H1 (cell line): ENCODE measurements around the gene PPOX. TPM values are rescaled to one million over a fixed set of nuclear protein-coding genes. Genes with fewer than 3 reads are reported as not detected.

Source experiments
- CTCF ChIA-PET: fragments of 300-600 bp; sonication (Branson Sonifier 250); formaldehyde crosslinking; loops from one replicate; lab custom pipeline; 2021; ENCODE audit not compliant: partially characterized antibody; lab: Charles Lee
- POLR2A ChIA-PET: fragments of 300-600 bp; sonication (Branson Sonifier 250); formaldehyde crosslinking; loops from one replicate; lab custom pipeline; 2021; ENCODE audit warnings: inconsistent platforms; ENCODE audit not compliant: partially characterized antibody; lab: Charles Lee
- DNase-seq, 2 experiments: peaks; one replicate each; pipeline versions ENCODE4 v3.0.0 to v3.0.0-alpha.2; 2010 to 2022; ENCODE audit warnings: low spot score in 2 of 2, low read depth in 1 of 2, mixed read lengths in 1 of 2
- FAIRE-seq: peaks from 2 replicates; lab custom pipeline; 2011; peaks lifted over from hg19 to GRCh38; lab: Jason Lieb, UNC
- H2AFZ ChIP-seq: 2 replicates; pipeline ENCODE4 v1.8.1; 2012; ENCODE audit warnings: low read length, inconsistent platforms
- H2AK5ac ChIP-seq: 2 replicates; pipeline ENCODE4 v1.6.1; 2013; ENCODE audit warnings: low read depth, low read length
- H2BK120ac ChIP-seq: replicated peaks from 2 replicates; pipeline ENCODE3; 2013; ENCODE audit warnings: low read depth, low read length, inconsistent platforms
- H2BK12ac ChIP-seq: 2 replicates; pipeline ENCODE4 v1.6.1; 2013; ENCODE audit warnings: low read depth, low read length
- H2BK15ac ChIP-seq: 2 replicates; pipeline ENCODE4 v1.6.1; 2013; ENCODE audit warnings: low read length
- H2BK20ac ChIP-seq: 2 replicates; pipeline ENCODE4 v1.6.1; 2013; ENCODE audit warnings: low read length
- H2BK5ac ChIP-seq: 2 replicates; pipeline ENCODE4 v1.6.1; 2013; ENCODE audit warnings: low read depth, low read length
- H3K14ac ChIP-seq: 2 replicates; pipeline ENCODE4 v1.6.1; 2013; ENCODE audit warnings: inconsistent platforms; ENCODE audit not compliant: insufficient read length
- H3K18ac ChIP-seq: 2 replicates; pipeline ENCODE4 v1.6.1; 2013; ENCODE audit warnings: low read length; ENCODE audit errors: extremely low read depth
- H3K23ac ChIP-seq: 2 replicates; pipeline ENCODE4 v1.6.1; 2013; ENCODE audit warnings: inconsistent platforms; ENCODE audit not compliant: insufficient read length
- H3K23me2 ChIP-seq: 2 replicates; pipeline ENCODE4 v1.6.1; 2013; ENCODE audit warnings: low read depth, low read length
- H3K27ac ChIP-seq: 2 replicates; pipeline ENCODE4 v1.6.1; 2011; ENCODE audit warnings: low read depth, low read length, inconsistent platforms
- H3K27me3 ChIP-seq, 4 experiments: replicated peaks in 1 of 4; 1 replicate in 1 of 4; 2 replicates in 3 of 4; pipeline versions ENCODE4 v1.6.1 to v1.8.1; 2011 to 2013; ENCODE audit warnings: low read length in 3 of 4, mild to moderate bottlenecking in 3 of 4, inconsistent platforms in 2 of 4, mixed read lengths in 2 of 4, moderate library complexity in 1 of 4; ENCODE audit not compliant: control insufficient read depth in 3 of 4, insufficient read depth in 3 of 4; ENCODE audit errors: extremely low read depth in 1 of 4
- H3K36me3 ChIP-seq, 4 experiments: 2 replicates each; pipeline versions ENCODE4 v1.6.1 to v1.8.1; 2011 to 2013; ENCODE audit warnings: mild to moderate bottlenecking in 4 of 4, low read length in 3 of 4, moderate library complexity in 2 of 4, control low read depth in 1 of 4, inconsistent platforms in 1 of 4; ENCODE audit not compliant: insufficient read depth in 4 of 4, control insufficient read depth in 2 of 4
- H3K4ac ChIP-seq: replicated peaks from 2 replicates; pipeline ENCODE3; 2013; ENCODE audit warnings: low read length, low read depth, mixed read lengths, inconsistent platforms; ENCODE audit not compliant: insufficient read length
- H3K4me1 ChIP-seq, 4 experiments: replicated peaks in 1 of 4; 1 replicate in 1 of 4; 2 replicates in 3 of 4; pipeline versions ENCODE4 v1.6.1 to v1.8.1; 2011 to 2013; ENCODE audit warnings: low read length in 3 of 4, inconsistent platforms in 2 of 4, mixed read lengths in 1 of 4; ENCODE audit not compliant: insufficient read depth in 4 of 4, control insufficient read depth in 3 of 4
- H3K4me2 ChIP-seq, 2 experiments: 2 replicates each; pipeline versions ENCODE4 v1.6.1 to v1.8.1; 2011 to 2013; ENCODE audit warnings: low read depth in 2 of 2, low read length in 2 of 2, control low read depth in 1 of 2, inconsistent platforms in 1 of 2, mild to moderate bottlenecking in 1 of 2; ENCODE audit not compliant: insufficient read depth in 1 of 2
- H3K4me3 ChIP-seq, 4 experiments: fragments of 200-600, 300-600 bp in 1 of 4; sonication (generic), shearing (Covaris generic), sonication (Bioruptor Twin) in 1 of 4; 2 replicates each; pipeline versions ENCODE4 v1.5.1 to v1.8.1; 2011 to 2016; ENCODE audit warnings: low read length in 4 of 4, low read depth in 3 of 4, control low read depth in 2 of 4, inconsistent platforms in 2 of 4, mild to moderate bottlenecking in 2 of 4, mixed read lengths in 1 of 4, moderate library complexity in 1 of 4; ENCODE audit not compliant: insufficient read depth in 2 of 4; ENCODE audit errors: extremely low read depth in 1 of 4
- H3K56ac ChIP-seq: replicated peaks from 2 replicates; pipeline ENCODE3; 2013; ENCODE audit warnings: low read depth, mild to moderate bottlenecking, mixed read lengths, low read length, inconsistent platforms; ENCODE audit not compliant: insufficient read length
- H3K79me1 ChIP-seq: 2 replicates; pipeline ENCODE4 v1.6.1; 2013; ENCODE audit warnings: low read depth, low read length, control low read depth
- H3K79me2 ChIP-seq, 2 experiments: 2 replicates each; pipeline versions ENCODE4 v1.6.1 to v1.8.1; 2012 to 2013; ENCODE audit warnings: low read length in 2 of 2, mild to moderate bottlenecking in 2 of 2, inconsistent platforms in 1 of 2; ENCODE audit not compliant: insufficient read depth in 2 of 2, control insufficient read depth in 1 of 2
- H3K9ac ChIP-seq, 4 experiments: replicated peaks in 1 of 4; 1 replicate in 1 of 4; 2 replicates in 3 of 4; pipeline versions ENCODE4 v1.6.1 to v1.8.1; 2011 to 2013; ENCODE audit warnings: low read depth in 3 of 4, low read length in 3 of 4, control low read depth in 2 of 4, mild to moderate bottlenecking in 2 of 4, moderate library complexity in 2 of 4, inconsistent platforms in 1 of 4; ENCODE audit errors: extremely low read depth in 1 of 4
- H3K9me3 ChIP-seq, 2 experiments: 2 replicates each; pipeline versions ENCODE4 v1.6.1 to v1.8.1; 2012 to 2013; ENCODE audit warnings: mild to moderate bottlenecking in 2 of 2, moderate library complexity in 2 of 2, control low read depth in 1 of 2, inconsistent platforms in 1 of 2, low read depth in 1 of 2, low read length in 1 of 2, mixed read lengths in 1 of 2; ENCODE audit not compliant: insufficient read depth in 2 of 2
- H4K20me1 ChIP-seq, 2 experiments: replicated peaks in 1 of 2; 2 replicates each; pipeline versions ENCODE3 to v1.8.1; 2011 to 2013; ENCODE audit warnings: inconsistent platforms in 2 of 2, low read length in 2 of 2, mild to moderate bottlenecking in 1 of 2; ENCODE audit not compliant: insufficient read depth in 2 of 2, control insufficient read depth in 1 of 2
- H4K5ac ChIP-seq: 2 replicates; pipeline ENCODE4 v1.6.1; 2013; ENCODE audit warnings: low read length, low read depth, mixed read lengths, inconsistent platforms; ENCODE audit not compliant: insufficient read length
- H4K8ac ChIP-seq: 2 replicates; pipeline ENCODE4 v1.8.0; 2013; ENCODE audit warnings: mild to moderate bottlenecking, moderate library complexity, low read length, inconsistent platforms; ENCODE audit not compliant: insufficient read depth; ENCODE audit errors: extremely low read depth
- H4K91ac ChIP-seq: replicated peaks from 2 replicates; pipeline ENCODE3; 2013; ENCODE audit warnings: low read length, mixed read lengths, inconsistent platforms; ENCODE audit not compliant: insufficient read length
- CEBPB ChIP-seq: IDR thresholded peaks from 2 replicates; pipeline ENCODE4 v1.6.1; 2012; ENCODE audit warnings: low read depth, low read length
- CHD1 ChIP-seq: IDR thresholded peaks from 2 replicates; pipeline ENCODE4 v1.6.1; 2012; ENCODE audit warnings: low read depth, low read length, improper control_type of control experiment
- CREB1 ChIP-seq: IDR thresholded peaks from 2 replicates; pipeline ENCODE4 v1.6.1; 2012; ENCODE audit warnings: inconsistent platforms
- CTBP2 ChIP-seq: IDR thresholded peaks from 2 replicates; pipeline ENCODE4 v1.7.0; 2011; ENCODE audit warnings: borderline replicate concordance, mild to moderate bottlenecking, moderate library complexity, mixed read lengths, low read length; ENCODE audit not compliant: insufficient read depth, insufficient read length
- JUN ChIP-seq: IDR thresholded peaks from 2 replicates; pipeline ENCODE4 v1.6.1; 2011; ENCODE audit warnings: low read depth, mild to moderate bottlenecking, improper control_type of control experiment, low read length
- KDM1A ChIP-seq: fragments of 200-600, 300-600 bp; sonication (generic); IDR thresholded peaks from 2 replicates; pipeline ENCODE4 v1.7.1; 2016; ENCODE audit warnings: mild to moderate bottlenecking, low read length, borderline replicate concordance
- KDM5A ChIP-seq: fragments of 200-600 bp; IDR thresholded peaks from 2 replicates; pipeline ENCODE4 v1.7.1; 2012; ENCODE audit warnings: mild to moderate bottlenecking, low read length, inconsistent platforms, mixed read lengths
- NANOG ChIP-seq: IDR thresholded peaks from 2 replicates; pipeline ENCODE4 v1.6.1; 2011; ENCODE audit warnings: low read length, low read depth, mild to moderate bottlenecking, inconsistent platforms; ENCODE audit not compliant: insufficient read depth, poor library complexity, severe bottlenecking
- POLR2AphosphoS5 ChIP-seq: IDR thresholded peaks from 2 replicates; pipeline ENCODE4 v1.6.1; 2011; ENCODE audit warnings: low read depth, low read length
- RBBP5 ChIP-seq: IDR thresholded peaks from 2 replicates; pipeline ENCODE4 v1.7.1; 2012; ENCODE audit warnings: low read depth, mild to moderate bottlenecking, inconsistent platforms, low read length, moderate library complexity, borderline replicate concordance
- SIRT6 ChIP-seq: IDR thresholded peaks from one replicate; pipeline ENCODE4 v1.7.1; 2012; ENCODE audit warnings: low read length, inconsistent platforms
- SP2 ChIP-seq: IDR thresholded peaks from 2 replicates; pipeline ENCODE4 v1.6.1; 2012; ENCODE audit warnings: mild to moderate bottlenecking, low read length, inconsistent platforms
- SUZ12 ChIP-seq: fragments of 200-600 bp; sonication (generic); IDR thresholded peaks from 2 replicates; pipeline ENCODE4 v1.6.1; 2012; ENCODE audit warnings: mild to moderate bottlenecking, inconsistent platforms, low read length, moderate library complexity, mixed read lengths
- TAF7 ChIP-seq: optimal IDR thresholded peaks from 2 replicates; pipeline ENCODE3; 2011; ENCODE audit warnings: low read depth, mild to moderate bottlenecking, inconsistent platforms, low read length, moderate library complexity, borderline replicate concordance
- WGBS, 2 experiments: shearing (Covaris generic) in 1 of 2; methylation state at CpG; one replicate each; pipeline versions ENCODE4 v1.1.6 to v1.1.7; 2013 to 2015; ENCODE audit warnings: low lambda C conversion rate in 2 of 2, mixed read lengths in 2 of 2, inconsistent platforms in 1 of 2, low coverage in 1 of 2, missing lambda C conversion rate in 1 of 2; ENCODE audit not compliant: insufficient replicate concordance in 2 of 2, insufficient coverage in 1 of 2, insufficient read length in 1 of 2; ENCODE audit errors: extremely low coverage in 1 of 2, missing lambda C conversion rate in 1 of 2; 5-methylcytosine and 5-hydroxymethylcytosine counted together
- polyA plus RNA-seq, 7 experiments: library from polyadenylated mRNA; depleted of rRNA in 3 of 7; stranded (reverse) in 5 of 7; unstranded in 2 of 7; fragments of >200 nt in 5 of 7; fragments of 200-250 nt in 2 of 7; gene quantifications; 1 replicate in 5 of 7; 2 replicates in 1 of 7; 4 replicates in 1 of 7; pipeline versions ENCODE4 v1.2.1 to v1.2.3, GENCODE V29; 2011 to 2013; ENCODE audit warnings: missing spikeins in 2 of 7, mixed read lengths in 2 of 7
- total RNA-seq: library from RNA; stranded (reverse); fragmentation: NEBNext Ultra II Directional; extraction: Animal tissue kit (Norgen Biotek cat#: 25700); gene quantifications from 2 replicates; pipeline ENCODE4 v1.2.1, GENCODE V29; 2021

PPOX gene
- total and polyA plus RNA-seq, 2 of the 8 experiments (the other 6 are each of a cell fraction or from before 2014, with no cell fraction given), result 39.4 to 40.4 TPM

DNA sequence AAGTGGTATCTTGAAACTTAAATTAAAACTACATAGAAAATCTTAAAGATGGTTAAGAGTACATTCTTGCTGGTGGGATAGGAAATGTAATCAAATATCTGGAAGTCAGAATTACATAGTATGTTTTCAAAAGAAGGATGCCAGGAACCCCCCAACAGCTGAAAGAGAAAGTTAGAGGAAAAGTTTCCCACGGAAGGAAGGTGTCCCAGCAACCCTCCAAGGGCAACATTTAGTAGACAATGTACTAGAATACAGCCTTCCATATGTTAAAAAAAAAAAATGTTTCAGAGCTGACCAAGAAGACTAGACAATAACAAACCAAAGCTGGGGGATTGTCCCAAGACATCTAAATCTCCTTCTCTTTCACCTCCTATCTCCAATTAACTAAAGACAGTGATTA lies 36.0 kb upstream of the PPOX start:
- no peak for FAIRE-seq
- POLR2A ChIA-PET, result interaction anchor here (1.4 to 9.6 kb wide), 2 partner anchors 23 to 85 kb away, joined by 3 to 130 read pairs; partner anchors contain the start of genes UFC1, USF1 and USP21
- TF ChIP-seq CEBPB, result no peak
- TF ChIP-seq CREB1, result no peak
- TF ChIP-seq RBBP5, result no peak
- TF ChIP-seq CTBP2, result no peak
- TF ChIP-seq SIRT6, result no peak
- TF ChIP-seq CHD1, result no peak
- no peak for TF ChIP-seq KDM5A
- no peak for TF ChIP-seq KDM1A
- no peak for TF ChIP-seq POLR2AphosphoS5
- no peak for TF ChIP-seq JUN
- no peak for TF ChIP-seq NANOG
- TF ChIP-seq SUZ12, result no peak
- no peak for TF ChIP-seq TAF7
- no peak for TF ChIP-seq SP2

More for the DNA sequence above, 36.0 kb upstream of the PPOX start:
- WGBS, 2 experiments, result 79% methylated on average over 1 of the region's 1 CpG; no CpG with 5 or more reads in 1 of the 2 experiments
- Histone ChIP-seq H3K27ac (no peak overlapping the region), H2BK5ac (no peak overlapping the region), H4K8ac (no peak overlapping the region), H3K23me2 (peaks cover 9% of the 10 kb centered on the region), H3K36me3 (peaks cover 0 to 35% (median 11%) of the 10 kb centered on the region in 4 experiments; a peak in 6 of 8 replicates), H3K4me3 (peak overlapping the region in 1 of 4 experiments; percentile 97; a peak in 4 of 8 replicates), H3K56ac (no peak overlapping the region), H3K14ac (no peak overlapping the region), H3K9ac (no peak overlapping the region), H3K27me3 (no peaks in the 10 kb centered on the region), H3K79me2 (peaks cover 0 to 65% of the 10 kb centered on the region in 2 experiments; a peak in 3 of 4 replicates), H2AFZ (no peak overlapping the region), H4K5ac (no peak overlapping the region), H3K4me1 (no peaks in the 10 kb centered on the region; a peak in 1 of 7 replicates), H4K91ac (no peak overlapping the region), H2BK120ac (no peak overlapping the region), H3K18ac (no peak overlapping the region), H2AK5ac (no peak overlapping the region), H3K4ac (no peak overlapping the region), H4K20me1 (peaks cover 2 to 5% of the 10 kb centered on the region in 2 experiments), H3K4me2 (peak overlapping the region; percentile 75 to 78; a peak in 2 of 4 replicates), H2BK20ac (no peak overlapping the region), H3K79me1 (peaks cover 6% of the 10 kb centered on the region), H3K23ac (no peak overlapping the region), H2BK15ac (no peak overlapping the region), H3K9me3 (no peaks in the 10 kb centered on the region), H2BK12ac (no peak overlapping the region)
- CTCF ChIA-PET, result interaction anchor here (1.9 kb wide), 1 partner anchor 33 kb away, joined by 7 read pairs; no protein-coding TSS in a partner anchor
- DNase-seq, result no peak
